Raji (cell line): ENCODE measurements around the gene TAAR8.

ENCODE experiments used
- POLR2A ChIP-seq: IDR thresholded peaks from 2 replicates; pipeline ENCODE4 v1.6.1; 2011; ENCODE audit warnings: low read depth, low read length, control low read depth; ENCODE audit not compliant: insufficient read depth

TAAR8 gene, protein sequence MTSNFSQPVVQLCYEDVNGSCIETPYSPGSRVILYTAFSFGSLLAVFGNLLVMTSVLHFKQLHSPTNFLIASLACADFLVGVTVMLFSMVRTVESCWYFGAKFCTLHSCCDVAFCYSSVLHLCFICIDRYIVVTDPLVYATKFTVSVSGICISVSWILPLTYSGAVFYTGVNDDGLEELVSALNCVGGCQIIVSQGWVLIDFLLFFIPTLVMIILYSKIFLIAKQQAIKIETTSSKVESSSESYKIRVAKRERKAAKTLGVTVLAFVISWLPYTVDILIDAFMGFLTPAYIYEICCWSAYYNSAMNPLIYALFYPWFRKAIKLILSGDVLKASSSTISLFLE

GRCh38 chr6:132552372-132552771, at the start of gene TAAR8:
Gene TAAR8, plus strand, starts transcription at chr6:132552672. Its CDS starts 21 bp downstream, at chr6:132552693.
- TF ChIP-seq POLR2A, result no peak

- no peak for TF ChIP-seq POLR2A
Observed at GRCh38 chr6:132504757-132505156, 47.7 kb upstream of the TAAR8 start.

GRCh38 chr6:132505158-132505557, 47.3 kb upstream of the TAAR8 start:
- TF ChIP-seq POLR2A, result no peak

DNA sequence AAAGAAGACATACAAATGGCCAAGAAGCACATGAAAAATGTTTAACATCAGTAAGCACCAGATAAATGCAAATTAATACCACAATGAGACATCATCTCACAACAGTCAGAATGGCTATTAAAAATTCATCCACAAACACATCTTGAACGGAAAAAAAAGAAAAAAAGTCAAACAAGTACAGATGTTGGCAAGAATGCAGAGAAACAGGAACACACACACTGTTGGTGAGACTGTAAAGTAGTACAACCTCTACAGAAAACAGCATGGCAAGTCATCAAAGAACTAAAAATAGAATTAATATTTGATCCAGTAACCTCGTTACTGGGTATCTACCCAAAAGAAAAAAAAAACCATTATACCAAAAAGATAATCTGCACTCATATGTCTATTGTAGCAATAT, 46.0 kb upstream of the TAAR8 start:
- no peak for TF ChIP-seq POLR2A

GRCh38 chr6:132506869-132507808, 45.3 kb upstream of the TAAR8 start:
- TF ChIP-seq POLR2A, result no peak

DNA sequence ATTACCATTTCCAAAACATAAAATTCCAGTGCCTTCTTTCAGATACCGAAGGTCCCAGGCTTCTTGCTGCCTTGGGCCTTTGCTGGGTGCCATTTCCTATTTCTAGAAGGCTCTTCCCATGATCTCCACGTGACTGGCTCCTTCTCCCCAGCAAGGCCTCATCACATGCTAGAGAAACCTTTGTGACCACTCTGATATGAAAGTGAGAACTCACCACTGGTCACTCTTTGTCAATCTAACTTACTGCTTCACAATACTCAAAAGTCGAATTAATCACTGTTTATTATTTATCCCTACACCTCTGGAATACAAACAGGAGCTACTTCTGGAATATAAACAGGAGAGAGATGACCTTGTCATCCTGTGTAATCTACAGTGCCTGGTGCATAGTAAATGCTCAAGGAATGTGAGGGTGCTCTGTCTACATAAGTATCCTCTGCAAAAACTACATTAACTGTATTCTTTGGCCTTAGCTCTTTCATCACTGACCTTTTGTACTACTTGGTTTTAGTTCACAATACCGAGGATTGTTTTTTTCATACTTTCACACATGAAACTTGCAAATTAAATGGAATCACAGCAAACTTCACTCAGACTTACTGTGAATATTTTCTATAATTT, 41.2 kb upstream of the TAAR8 start:
- no peak for TF ChIP-seq POLR2A

GRCh38 chr6:132511831-132512220, 40.6 kb upstream of the TAAR8 start:
- TF ChIP-seq POLR2A, result no peak

- no peak for TF ChIP-seq POLR2A
Observed at GRCh38 chr6:132512342-132512637, 40.2 kb upstream of the TAAR8 start.

- TF ChIP-seq POLR2A, result peak; percentile 87
Observed at GRCh38 chr6:132512638-132513632, 39.5 kb upstream of the TAAR8 start, which contains the start of gene STX7. Gene STX7, minus strand, starts transcription at chr6:132513116. Its CDS starts 9,586 bp downstream, at chr6:132503530.

DNA sequence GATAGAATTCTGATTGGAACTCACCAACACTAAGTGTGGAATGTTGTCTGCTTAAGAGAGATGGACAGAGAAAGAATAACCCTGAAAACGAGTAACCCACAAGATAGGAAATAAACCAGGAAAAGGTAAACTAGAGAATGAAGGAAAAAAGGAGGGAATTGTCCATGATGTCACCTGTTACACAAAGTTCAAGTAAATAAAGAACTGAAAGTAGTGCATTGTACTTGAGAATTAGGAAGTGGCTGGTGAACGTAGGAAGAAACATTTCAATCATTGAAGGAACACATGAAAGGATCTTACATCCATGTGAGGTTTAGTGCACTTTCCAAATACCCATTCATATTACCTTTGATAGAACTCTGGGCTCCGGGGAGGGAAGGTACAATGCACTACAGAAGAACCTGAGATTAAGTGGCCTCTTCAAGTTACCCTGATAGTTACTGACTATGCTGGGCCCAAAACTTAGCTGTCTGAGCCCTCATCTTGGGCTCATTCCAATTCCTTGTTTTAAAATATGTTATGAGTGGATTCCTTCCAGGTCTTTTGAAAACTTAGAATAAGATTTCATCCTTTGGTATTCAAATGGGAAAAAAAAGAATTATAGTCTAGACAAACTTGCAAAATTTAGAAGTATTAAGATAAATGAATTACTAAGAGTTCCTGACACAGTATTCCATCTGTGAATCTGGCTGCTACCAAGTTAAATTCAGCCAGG, 38.5 kb upstream of the TAAR8 start:
- TF ChIP-seq POLR2A, result no peak

- no peak for TF ChIP-seq POLR2A
Observed at GRCh38 chr6:132515386-132515785, 37.1 kb upstream of the TAAR8 start.

DNA sequence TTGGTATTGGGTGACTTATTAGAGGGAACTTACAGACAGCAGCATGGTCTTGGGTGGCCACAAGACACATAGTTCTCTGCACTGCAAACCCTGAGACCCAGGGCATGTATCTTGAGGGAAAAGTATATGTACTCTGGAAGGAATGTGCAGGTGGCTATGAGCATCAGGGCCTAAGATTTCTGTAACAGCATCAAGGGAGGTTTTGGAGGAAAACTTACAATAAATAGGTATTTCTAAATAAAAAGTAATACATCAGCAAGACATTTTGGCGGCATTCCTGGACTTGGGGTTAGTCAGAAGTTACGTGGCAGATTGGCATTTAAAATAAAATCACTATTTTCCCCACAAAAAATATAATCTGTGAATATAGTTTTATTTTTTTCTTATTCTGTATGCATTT, 31.5 kb upstream of the TAAR8 start:
- no peak for TF ChIP-seq POLR2A

DNA sequence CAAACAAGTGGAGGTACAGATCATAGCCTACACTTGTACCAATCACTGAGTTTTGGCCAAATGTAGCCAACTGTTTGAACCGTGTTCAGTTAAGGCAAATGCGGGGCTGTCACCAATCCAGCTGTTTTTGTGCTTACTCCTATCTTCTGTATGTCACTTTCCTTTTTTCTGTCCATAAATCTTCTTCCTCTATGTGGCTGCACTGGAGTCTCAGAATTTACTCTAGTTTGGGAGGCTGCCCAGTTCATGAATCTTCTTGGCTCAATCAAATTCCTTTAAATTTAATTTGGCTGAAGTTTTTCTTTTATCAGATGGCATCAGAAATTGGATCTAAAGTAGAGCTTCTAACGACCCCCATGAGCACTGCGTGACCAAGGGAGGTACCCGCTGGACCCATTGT, 27.8 kb upstream of the TAAR8 start:
- TF ChIP-seq POLR2A, result no peak

DNA sequence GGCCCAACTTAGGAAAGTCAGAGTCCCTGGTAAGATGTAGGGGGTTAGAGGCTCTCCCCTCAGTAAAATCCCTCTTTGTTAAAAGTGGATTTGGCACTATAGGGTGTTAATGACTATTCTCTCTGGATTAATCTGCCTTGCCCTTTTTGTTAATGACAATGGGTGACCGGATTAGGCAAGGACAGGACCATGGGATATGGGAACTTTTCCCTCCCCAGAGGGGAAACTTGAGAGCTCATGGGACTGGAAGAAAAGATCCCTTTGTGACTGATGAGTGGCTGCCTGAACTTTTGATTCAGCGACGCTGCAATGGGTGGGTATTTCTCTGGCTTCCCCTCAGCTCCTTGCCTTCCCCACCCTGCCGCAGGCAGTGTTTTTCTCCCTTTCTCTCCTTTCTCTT, 26.6 kb upstream of the TAAR8 start:
- TF ChIP-seq POLR2A, result no peak
